Aorta (tissue), 5 donors: ENCODE measurements around the gene XPO1. TPM values are rescaled to one million over a fixed set of nuclear protein-coding genes. Genes with fewer than 3 reads are reported as not detected.
"Not testable (repeated sequence)": the region's sequence is repeated elsewhere in the genome, so short reads cannot be mapped to it uniquely, and the experiment has no call there.

Experiments
- ATAC-seq: fragments of 200-7000 bp; cut with Tn5 transposase; one replicate; pipeline ENCODE4 v1.9.1; 2022; ENCODE audit warnings: moderate library complexity; ENCODE audit not compliant: low FRiP score
- DNase-seq, 2 donors: peaks; one replicate each; pipeline ENCODE4 v3.0.0-alpha.2; 2020
- H3K27ac ChIP-seq, 2 donors: one replicate each; pipeline ENCODE4 v1.5.1; 2013; ENCODE audit warnings: low read length in 2 of 2, mild to moderate bottlenecking in 2 of 2, moderate library complexity in 2 of 2, control low read depth in 1 of 2, inconsistent platforms in 1 of 2, low read depth in 1 of 2
- H3K27me3 ChIP-seq, 2 donors: one replicate each; pipeline ENCODE4 v1.6.1; 2013; ENCODE audit warnings: control low read depth in 1 of 2, low read length in 1 of 2, mild to moderate bottlenecking in 1 of 2, moderate library complexity in 1 of 2; ENCODE audit not compliant: insufficient read depth in 2 of 2, control insufficient read depth in 1 of 2
- H3K36me3 ChIP-seq, 2 donors: one replicate each; pipeline ENCODE4 v1.6.1; 2013; ENCODE audit warnings: control low read depth in 1 of 2, low read length in 1 of 2, mild to moderate bottlenecking in 1 of 2; ENCODE audit not compliant: insufficient read depth in 2 of 2, control insufficient read depth in 1 of 2
- H3K4me1 ChIP-seq, 2 donors: one replicate each; pipeline ENCODE4 v1.6.1; 2013; ENCODE audit warnings: low read length in 2 of 2, control low read depth in 1 of 2, mild to moderate bottlenecking in 1 of 2, moderate library complexity in 1 of 2; ENCODE audit not compliant: insufficient read depth in 2 of 2, control insufficient read depth in 1 of 2
- H3K4me3 ChIP-seq, 2 donors: one replicate each; pipeline ENCODE4 v1.5.1; 2013; ENCODE audit warnings: low read length in 2 of 2, control low read depth in 1 of 2, mild to moderate bottlenecking in 1 of 2
- H3K9me3 ChIP-seq: one replicate; pipeline ENCODE4 v1.6.1; 2013; ENCODE audit warnings: mild to moderate bottlenecking, low read length; ENCODE audit not compliant: control insufficient read depth
- WGBS, 2 donors: extraction: QIAGEN DNeasy Blood & Tissue Kit; methylation state at CpG; one replicate each; pipeline ENCODE4 v1.1.7; 2013; 5-methylcytosine and 5-hydroxymethylcytosine counted together
- intact Hi-C, 2 donors: fragments of 100-400 bp; cut with DNase I; formaldehyde crosslinking; loops; one replicate each; pipeline versions ENCODE4 v1.14.2 to v1.15.0; 2022
- polyA plus RNA-seq, 2 donors: library from polyadenylated mRNA; stranded (reverse); fragments of 200-250 nt; gene quantifications; one replicate each; pipeline ENCODE4 v1.2.3, GENCODE V29; 2013
- total RNA-seq, 2 donors: library from RNA; stranded (reverse); fragmentation: NEBNext Ultra II Directional; extraction: Animal tissue kit (Norgen Biotek cat#: 25700); gene quantifications; one replicate each; pipeline ENCODE4 v1.2.1, GENCODE V29; 2021
- donor health status: healthy with polysubstance abuse.
- donor health status: Bipolar disorder and iron deficiency.
- donor health status: DM: no; HTN: no; CAD: no.
- donor health status: DM: no; HTN: no; CAD: no.
- donor health status: DM: yes; HTN: yes; CAD: no.

The XPO1 gene
- total and polyA plus RNA-seq, 4 donors, result 20.8 to 115 (median 60.6) TPM

GRCh38 chr2:61558160-61558559 is 20.0 kb upstream of the XPO1 start:
- DNase-seq (no peak), ATAC-seq (no peak)
- 85 to 93% methylated on average over 5 of the region's 5 CpGs for WGBS, 2 donors
- H3K4me3 ChIP-seq, result no peak overlapping the region
- H3K27ac ChIP-seq, result no peak overlapping the region
- no peaks in the 10 kb centered on the region for H3K4me1 ChIP-seq
- no peaks in the 10 kb centered on the region for H3K27me3 ChIP-seq
- no peaks in the 10 kb centered on the region for H3K36me3 ChIP-seq
- intact Hi-C loops, result no loop called here
- no peaks in the 10 kb centered on the region for H3K9me3 ChIP-seq

GRCh38 chr2:61557381-61557780 is 19.2 kb upstream of the XPO1 start:
- H3K4me1 ChIP-seq, result no peaks in the 10 kb centered on the region
- WGBS, 2 donors, result 38 to 46% methylated on average over 6 of the region's 6 CpGs
- DNase-seq (no peak), ATAC-seq (no peak)
- intact Hi-C loops, result no loop called here
- no peaks in the 10 kb centered on the region for H3K27me3 ChIP-seq
- no peak overlapping the region for H3K4me3 ChIP-seq
- H3K27ac ChIP-seq, result no peak overlapping the region
- H3K36me3 ChIP-seq, result no peaks in the 10 kb centered on the region
- H3K9me3 ChIP-seq, result no peaks in the 10 kb centered on the region

- no peak for DNase-seq
- ATAC-seq, result no peak
- Histone ChIP-seq H3K36me3 (no peaks in the 10 kb centered on the region), H3K4me3 (no peak overlapping the region), H3K4me1 (no peaks in the 10 kb centered on the region), H3K27me3 (peaks cover 0 to 1% of the 10 kb centered on the region in 2 donors), H3K9me3 (no peaks in the 10 kb centered on the region), H3K27ac (no peak overlapping the region)
- intact Hi-C loops, result no loop called here
- 82 to 83% methylated on average over 1 of the region's 1 CpG for WGBS, 2 donors
Observed at GRCh38 chr2:61554604-61555003, 16.4 kb upstream of the XPO1 start.

DNA sequence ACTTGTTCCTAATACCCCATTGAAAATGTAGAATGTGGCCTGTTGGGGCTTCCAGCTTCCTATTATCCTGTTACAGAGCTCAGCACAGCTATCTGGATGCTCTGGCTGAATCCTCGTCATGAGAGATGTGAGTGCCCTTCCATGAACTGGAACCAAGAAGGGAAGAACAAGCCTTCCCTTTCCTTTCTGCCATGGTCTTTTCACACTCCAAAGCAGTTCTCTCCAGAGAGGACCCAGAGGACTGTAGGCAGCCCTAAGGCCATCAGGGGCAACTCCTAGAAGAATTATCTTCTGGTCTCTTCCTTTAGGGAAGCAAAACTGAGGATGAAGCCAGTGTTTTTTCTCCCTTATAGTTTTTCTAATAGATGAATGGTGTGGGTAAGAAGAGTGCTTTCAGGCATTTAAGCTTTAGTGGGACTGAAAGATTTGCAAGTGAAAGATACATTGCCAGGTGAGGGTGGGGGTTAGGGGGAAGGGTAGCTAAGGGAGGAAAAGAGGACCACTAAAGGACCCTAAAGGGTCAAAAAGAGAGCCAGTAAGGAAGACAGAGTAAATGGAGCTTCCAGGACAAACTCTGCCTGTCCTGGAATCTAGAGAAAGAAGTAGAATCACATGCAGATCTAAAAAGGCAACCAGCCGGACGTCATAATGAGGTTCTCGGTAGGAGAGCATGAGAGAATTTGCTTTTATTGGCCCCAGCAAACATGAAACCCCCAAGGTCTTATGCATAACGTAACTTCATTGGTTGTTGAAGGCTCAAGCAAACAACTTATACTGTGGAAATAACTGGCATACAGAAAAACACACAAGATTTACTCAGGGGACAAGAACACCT is 12.4 kb upstream of the XPO1 start:
- Histone ChIP-seq H3K4me3 (no peak overlapping the region), H3K27me3 (peaks cover 0 to 1% of the 10 kb centered on the region in 2 donors), H3K9me3 (no peaks in the 10 kb centered on the region), H3K4me1 (no peaks in the 10 kb centered on the region), H3K27ac (no peak overlapping the region), H3K36me3 (no peaks in the 10 kb centered on the region)
- no peak for ATAC-seq
- DNase-seq, result no peak
- intact Hi-C loops, result no loop called here
- 23 to 27% methylated on average over 5 of the region's 5 CpGs for WGBS, 2 donors

DNA sequence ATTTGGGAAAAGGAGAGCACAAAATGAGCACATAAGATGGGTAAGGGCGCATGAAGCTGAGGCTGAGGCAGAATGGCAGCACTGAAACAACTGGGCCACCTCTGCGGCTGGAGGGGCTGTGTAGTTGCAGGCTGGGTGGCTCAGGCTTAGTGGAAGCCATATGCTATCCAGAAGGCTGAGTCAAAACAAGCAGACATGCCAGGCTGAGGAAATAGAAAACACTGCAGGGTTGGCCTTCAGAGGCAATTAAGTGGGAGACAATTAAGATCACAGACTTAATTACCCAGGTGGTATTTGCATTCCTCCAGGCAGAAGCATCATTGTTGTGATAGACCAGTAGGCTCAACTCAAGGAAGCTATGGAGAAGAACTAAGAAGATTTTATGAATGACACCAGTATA is 11.4 kb upstream of the XPO1 start:
- no peak overlapping the region for H3K4me3 ChIP-seq
- H3K36me3 ChIP-seq, result no peaks in the 10 kb centered on the region
- intact Hi-C loops, result no loop called here
- peaks cover 0 to 1% of the 10 kb centered on the region in 2 donors for H3K27me3 ChIP-seq
- no peaks in the 10 kb centered on the region for H3K9me3 ChIP-seq
- WGBS, 2 donors, result 95 to 98% methylated on average over 2 of the region's 2 CpGs
- DNase-seq (no peak), ATAC-seq (no peak)
- H3K4me1 ChIP-seq, result no peaks in the 10 kb centered on the region
- no peak overlapping the region for H3K27ac ChIP-seq

DNA sequence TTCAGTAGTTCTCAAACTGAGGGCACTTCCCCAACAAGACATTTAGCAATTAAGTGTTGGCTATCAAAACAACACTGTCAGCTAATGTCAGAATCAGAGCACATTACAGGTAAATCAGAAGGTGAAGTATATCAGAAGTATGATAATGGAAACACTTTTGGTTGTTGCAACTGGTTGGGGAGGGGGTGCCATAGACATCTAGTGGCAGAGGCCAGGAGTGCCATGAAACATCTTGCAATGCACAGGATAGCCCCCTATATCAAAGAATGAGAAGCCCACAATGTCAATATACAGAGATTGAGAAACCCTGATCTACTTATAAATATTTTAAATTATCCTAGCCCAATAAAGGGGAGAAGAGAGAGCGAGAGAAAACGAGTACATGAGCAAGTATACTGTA is 4.9 kb upstream of the XPO1 start:
- no peaks in the 10 kb centered on the region for H3K4me1 ChIP-seq
- no peaks in the 10 kb centered on the region for H3K36me3 ChIP-seq
- no peak overlapping the region for H3K4me3 ChIP-seq
- intact Hi-C loops, result no loop called here
- DNase-seq, result no peak
- no peak overlapping the region for H3K27ac ChIP-seq
- 88 to 89% methylated on average over 2 of the region's 2 CpGs for WGBS, 2 donors
- ATAC-seq, result no peak
- no peaks in the 10 kb centered on the region for H3K27me3 ChIP-seq
- no peaks in the 10 kb centered on the region for H3K9me3 ChIP-seq

GRCh38 chr2:61540167-61540566 is 2.0 kb upstream of the XPO1 start:
- DNase-seq, H3K27ac ChIP-seq, H3K4me1 ChIP-seq, H3K36me3 ChIP-seq, H3K4me3 ChIP-seq, intact Hi-C loops, H3K9me3 ChIP-seq, ATAC-seq, H3K27me3 ChIP-seq: not testable (repeated sequence)
- WGBS, 2 donors, result 95% methylated on average over 10 of the region's 10 CpGs

- no peaks in the 10 kb centered on the region for H3K27me3 ChIP-seq
- peak overlapping the region; percentile 68 to 99 for H3K27ac ChIP-seq
- H3K4me3 ChIP-seq, result peak overlapping the region; percentile 46 to 68
- H3K36me3 ChIP-seq, result no peaks in the 10 kb centered on the region
- intact Hi-C loops, result loop anchor here (2.0 to 10.0 kb wide), 7 partner anchors 68 to 346 kb away; partner anchors contain the start of genes CCT4 (in 2 of the 2), FAM161A (in 2 of the 2) and USP34 (in 1 of the 2)
- DNase-seq (peak in 1 of 2 donors; percentile 51), ATAC-seq (no peak)
- WGBS, 2 donors, result 0 to 1% methylated on average over 19 of the region's 19 CpGs
- no peaks in the 10 kb centered on the region for H3K4me1 ChIP-seq
- H3K9me3 ChIP-seq, result no peaks in the 10 kb centered on the region
Observed at GRCh38 chr2:61538920-61539520, 864 bp upstream of the XPO1 start.

DNA sequence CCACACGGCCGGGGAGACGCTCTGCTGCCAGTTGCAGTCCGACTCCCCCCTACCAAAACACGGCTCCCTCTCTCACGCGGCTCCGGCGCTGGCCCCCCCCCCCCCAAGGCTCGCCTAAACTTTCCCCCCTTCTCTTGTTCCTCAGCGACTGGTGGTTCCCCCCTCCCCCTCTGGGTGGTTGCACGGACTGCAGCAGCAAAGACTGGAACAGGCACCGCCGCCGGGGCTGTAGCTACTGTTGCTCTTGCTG is 281 bp downstream of the XPO1 start:
- intact Hi-C loops, result loop anchor here (2.0 to 10.0 kb wide), 7 partner anchors 67 to 347 kb away; partner anchors contain the start of genes CCT4 (in 2 of the 2), FAM161A (in 2 of the 2) and USP34 (in 1 of the 2)
- Histone ChIP-seq H3K9me3 (no peaks in the 10 kb centered on the region), H3K4me1 (no peaks in the 10 kb centered on the region), H3K27me3 (no peaks in the 10 kb centered on the region), H3K4me3 (peak overlapping the region; percentile 95 to 99), H3K27ac (peak overlapping the region; percentile 65 to 68), H3K36me3 (no peaks in the 10 kb centered on the region)
- DNase-seq, result peak in 1 of 2 donors; percentile 66
- WGBS, 2 donors, result 0 to 2% methylated on average over 6 to 15 of the region's 15 CpGs
- ATAC-seq, result no peak
